ENCODE measurements around the gene AAMP.

The AAMP gene

DNA sequence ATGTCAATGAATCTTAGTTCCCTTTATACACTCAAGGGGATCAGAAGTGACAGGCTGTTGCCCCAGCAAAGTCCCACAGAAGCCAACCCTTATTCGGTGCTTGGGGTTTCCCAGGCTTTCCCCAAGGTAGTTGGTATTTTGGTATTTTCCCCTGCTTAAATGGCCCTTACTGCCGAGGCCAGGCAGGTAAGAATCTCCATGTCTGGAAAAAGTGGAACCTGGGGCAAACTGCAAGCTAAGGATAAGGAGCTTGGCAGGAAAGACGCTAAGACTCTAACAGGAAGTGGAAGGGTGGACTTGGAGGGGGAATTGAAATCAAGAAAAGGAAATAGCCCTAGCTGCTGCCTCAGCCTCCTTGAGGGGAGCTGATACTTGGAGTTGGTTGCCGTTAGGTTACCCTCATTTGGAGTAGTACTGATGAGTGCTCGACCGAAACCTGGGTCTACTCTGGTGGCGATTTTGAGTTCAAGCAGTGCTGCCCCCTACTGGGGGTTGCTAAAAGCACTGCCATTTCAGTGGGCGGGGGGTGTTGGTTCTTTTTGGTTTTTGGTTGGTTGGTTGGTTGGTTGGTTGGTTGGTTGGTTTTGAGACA lies 12.5 kb downstream of the AAMP start:
- peak; percentile 71 for DNase-seq

GRCh38 chr2:218256612-218257350 lies 13.2 kb downstream of the AAMP start:
- no peak for DNase-seq

DNA sequence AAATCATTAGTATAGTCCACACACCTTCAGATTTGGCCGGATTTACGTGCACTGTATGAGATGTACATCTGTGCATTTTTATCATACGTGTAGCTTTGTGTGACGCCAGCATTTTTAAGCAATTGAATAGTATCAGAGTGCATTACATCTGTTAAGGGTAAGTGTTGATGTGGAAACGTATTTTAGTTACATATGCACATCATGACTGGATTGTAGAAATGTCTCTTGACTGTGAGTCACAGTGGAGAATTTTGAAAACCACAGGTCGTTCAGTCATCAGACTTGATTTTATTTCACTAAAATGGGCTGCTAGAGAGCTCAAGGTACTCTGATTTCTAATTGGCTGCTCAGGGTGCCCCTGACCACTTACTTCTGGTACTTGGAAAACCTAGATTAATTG lies 14.5 kb downstream of the AAMP start:
- no peak for DNase-seq

GRCh38 chr2:218253232-218253625 lies 16.7 kb downstream of the AAMP start:
- no peak for DNase-seq

- DNase-seq, result no peak
These were observed 17.3 kb downstream of the AAMP start for GRCh38 chr2:218252509-218253231.

DNA sequence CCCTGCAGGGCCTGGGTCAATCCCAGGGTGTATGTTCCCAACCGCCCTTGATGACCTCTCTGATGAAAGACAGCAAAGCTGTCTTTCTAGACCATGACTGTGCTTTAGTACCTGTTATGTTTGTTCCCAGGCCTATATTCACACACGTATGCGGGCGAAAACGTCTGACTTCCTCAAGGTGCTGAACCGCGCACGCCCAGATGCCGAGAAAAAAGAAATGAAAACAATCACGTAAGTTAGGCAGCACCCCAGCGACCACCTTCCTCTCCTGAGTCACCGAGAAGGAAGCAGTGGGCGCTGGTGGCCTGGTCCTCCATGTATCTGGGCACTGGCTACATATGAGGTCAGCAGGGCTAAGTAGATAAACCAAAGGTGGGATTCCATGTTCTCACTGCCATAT lies 20.2 kb downstream of the AAMP start:
- no peak for DNase-seq

GRCh38 chr2:218245214-218245613 lies 24.7 kb downstream of the AAMP start:
- no peak for DNase-seq

GRCh38 chr2:218244665-218245064 lies 25.3 kb downstream of the AAMP start:
- DNase-seq, result no peak

DNA sequence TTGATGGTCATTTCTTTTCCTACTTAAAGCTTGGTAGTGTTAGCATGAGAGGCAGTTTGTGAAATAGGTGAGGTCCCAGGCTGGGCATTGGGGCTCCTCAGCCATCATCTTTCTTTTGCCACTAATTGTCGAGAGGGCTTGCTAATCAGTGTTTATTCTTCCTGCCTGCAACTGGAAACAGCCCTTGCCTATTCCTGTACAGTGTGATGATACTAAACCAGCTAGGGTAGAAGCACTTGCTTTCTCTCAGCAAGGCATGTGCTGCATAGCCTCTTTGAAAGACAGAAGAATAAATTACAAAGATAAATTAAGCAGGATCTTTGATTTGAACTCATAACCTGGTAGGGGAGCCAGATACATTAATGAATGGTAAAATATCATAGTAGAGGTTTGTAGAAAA lies 25.7 kb downstream of the AAMP start:
- DNase-seq, result no peak

DNA sequence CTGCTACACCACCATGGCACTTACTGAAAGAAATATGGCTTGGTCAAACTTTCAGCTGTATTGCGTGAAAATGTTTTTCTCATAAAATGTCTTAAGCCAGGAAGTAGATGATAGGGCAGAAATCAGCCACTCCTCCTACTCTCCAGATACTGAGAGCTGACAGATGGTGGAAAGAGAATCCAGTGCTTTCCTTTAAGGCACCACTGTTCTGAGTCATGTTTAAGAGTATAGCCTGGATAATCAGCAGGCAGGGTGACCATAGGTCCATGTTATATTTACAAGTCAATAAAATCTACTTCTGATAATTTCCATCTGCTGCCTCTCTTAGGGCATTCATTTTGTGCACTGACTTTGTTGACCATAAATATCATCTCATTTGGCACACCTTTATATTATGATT lies 31.1 kb downstream of the AAMP start:
- no peak for DNase-seq

DNA sequence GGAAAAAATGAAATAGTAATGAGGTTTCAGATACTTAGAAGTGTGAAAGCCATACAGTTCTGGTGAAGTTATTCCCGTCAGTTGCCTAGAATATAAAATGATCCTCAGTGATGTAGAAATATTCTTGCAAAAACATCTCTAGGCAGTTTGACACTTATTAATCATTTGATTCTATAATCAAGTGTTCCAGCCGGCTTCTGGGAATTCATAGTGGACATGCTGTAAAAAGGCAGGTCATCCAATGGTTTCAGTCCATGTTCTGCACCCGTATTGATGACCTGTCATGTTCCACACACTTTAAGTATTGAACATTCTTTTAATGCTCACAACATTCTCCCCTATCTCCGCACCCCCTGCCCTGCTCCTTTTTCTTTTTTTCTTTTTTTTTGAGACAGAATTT lies 33.1 kb downstream of the AAMP start:
- no peak for DNase-seq

- no peak for DNase-seq
These were observed 34.9 kb downstream of the AAMP start for GRCh38 chr2:218235017-218235416.

DNA sequence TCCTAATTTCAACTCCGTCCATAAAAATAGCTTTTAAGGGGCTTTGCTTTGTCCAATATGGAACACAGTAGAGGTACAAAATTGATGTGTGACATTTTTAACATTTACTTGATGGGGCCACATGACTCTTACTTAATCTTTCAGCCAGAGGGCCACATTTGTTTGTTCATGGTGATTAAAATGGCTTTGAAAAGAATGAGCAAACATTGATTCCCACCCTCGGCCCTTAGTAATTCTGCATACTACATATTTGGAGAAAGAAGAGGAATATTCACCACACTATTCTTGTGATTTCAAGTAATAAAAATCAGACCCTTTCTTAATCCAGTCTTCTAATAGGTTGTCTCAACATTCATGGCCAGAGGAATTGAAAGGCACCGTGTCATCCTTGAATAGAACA lies 35.4 kb downstream of the AAMP start:
- no peak for DNase-seq

DNA sequence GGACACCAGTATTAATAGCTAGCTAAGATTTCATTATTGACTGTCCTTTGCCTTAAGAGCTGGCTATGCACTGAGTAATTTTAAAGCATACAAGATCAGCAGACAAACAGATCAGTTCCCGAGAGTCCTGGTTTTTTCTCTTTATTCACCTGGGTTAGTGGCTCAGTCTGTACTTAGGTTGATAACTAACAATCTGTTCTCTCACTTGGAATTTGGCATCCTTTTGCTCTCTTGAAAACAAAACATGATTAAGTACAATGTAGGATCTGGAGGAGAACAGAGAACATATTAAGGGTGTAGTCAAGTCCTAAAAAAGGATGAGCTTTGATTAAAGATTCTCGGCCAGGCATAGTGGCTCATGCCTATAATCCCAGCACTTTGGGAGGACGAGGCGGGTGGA lies 36.4 kb downstream of the AAMP start:
- no peak for DNase-seq

- DNase-seq, result no peak
These were observed 39.1 kb downstream of the AAMP start for GRCh38 chr2:218230882-218231281.

DNA sequence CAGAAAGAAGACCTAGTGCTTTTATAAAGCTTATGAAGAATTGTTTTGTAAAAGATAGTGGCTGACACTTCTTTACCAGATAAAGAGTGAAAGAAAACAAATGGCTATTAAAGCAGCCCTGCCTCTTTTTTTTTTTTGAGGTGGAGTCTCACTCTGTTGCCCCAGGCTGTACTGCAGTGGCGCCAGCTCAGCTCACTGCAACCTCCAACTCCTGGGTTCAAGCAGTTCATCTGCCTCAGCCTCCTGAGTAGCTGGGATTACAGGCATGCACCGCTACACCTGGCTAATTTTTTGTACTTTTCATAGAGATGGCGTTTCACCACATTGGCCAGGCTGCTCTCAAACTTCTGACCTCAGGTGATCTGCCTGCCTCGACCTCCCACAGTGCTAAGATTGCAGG lies 40.1 kb downstream of the AAMP start:
- DNase-seq, result no peak

DNA sequence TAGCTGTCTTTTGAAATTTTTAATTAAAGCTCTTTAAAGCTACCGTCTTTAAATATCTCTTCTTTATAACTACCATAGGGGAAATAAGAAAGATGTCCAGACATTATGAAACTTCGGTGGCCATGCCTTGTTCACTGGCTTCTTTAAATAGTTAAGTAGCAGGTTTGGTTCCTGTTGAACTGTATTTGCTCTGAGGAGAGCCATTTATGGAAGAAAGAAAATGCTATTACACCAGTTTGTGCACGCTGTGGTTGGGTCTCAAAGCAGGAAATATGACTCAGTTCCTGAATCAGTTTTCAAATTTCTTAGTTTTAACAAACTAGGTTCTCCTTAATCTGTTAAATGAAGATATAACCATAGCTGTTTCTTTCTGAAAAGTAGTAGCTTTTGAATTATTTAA lies 40.7 kb downstream of the AAMP start:
- DNase-seq, result peak; percentile 29

GRCh38 chr2:218228366-218229090 lies 41.4 kb downstream of the AAMP start:
- DNase-seq, result no peak

DNA sequence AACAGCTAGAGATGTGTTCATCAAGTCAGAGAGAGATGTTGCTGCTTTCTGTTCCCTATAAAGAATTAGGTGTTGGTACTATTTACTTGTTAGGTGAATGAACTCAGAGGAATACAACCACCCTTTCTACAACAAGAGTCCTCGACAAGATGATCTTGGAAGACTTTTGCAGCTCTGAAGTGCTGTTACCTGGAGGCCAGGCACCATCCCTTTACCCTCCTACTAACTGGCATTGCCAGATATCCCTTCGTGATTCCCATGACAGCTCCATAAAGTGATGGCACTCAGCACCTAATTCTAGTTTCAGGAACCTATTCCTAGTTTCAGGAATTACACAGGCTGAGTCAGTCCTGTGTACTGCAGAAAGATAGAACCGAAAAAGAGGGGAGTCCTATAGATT lies 43.0 kb downstream of the AAMP start:
- no peak for DNase-seq

GRCh38 chr2:218224186-218224585 lies 45.8 kb downstream of the AAMP start:
- no peak for DNase-seq

- DNase-seq, result no peak
These were observed 46.9 kb downstream of the AAMP start for GRCh38 chr2:218223046-218223445.

DNA sequence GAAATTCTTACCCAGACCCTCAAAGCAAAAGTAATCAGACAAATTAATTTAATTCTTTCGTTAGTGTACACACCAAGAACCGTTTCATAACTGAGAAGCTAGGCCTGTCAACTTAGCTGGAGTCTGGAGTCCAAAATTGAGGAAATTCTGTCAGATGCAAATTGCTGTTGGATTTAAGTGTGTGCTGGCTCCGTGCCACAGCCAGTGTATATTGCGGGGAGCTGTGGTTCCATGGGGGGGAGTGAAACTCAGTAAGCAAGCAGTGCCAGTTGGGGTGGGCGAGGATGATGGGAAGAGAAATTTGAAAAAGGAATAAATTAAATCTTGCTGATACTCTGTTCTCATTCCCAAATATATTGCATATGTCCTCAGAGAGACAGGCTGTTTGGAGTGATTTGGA lies 48.9 kb downstream of the AAMP start:
- no peak for DNase-seq

DNA sequence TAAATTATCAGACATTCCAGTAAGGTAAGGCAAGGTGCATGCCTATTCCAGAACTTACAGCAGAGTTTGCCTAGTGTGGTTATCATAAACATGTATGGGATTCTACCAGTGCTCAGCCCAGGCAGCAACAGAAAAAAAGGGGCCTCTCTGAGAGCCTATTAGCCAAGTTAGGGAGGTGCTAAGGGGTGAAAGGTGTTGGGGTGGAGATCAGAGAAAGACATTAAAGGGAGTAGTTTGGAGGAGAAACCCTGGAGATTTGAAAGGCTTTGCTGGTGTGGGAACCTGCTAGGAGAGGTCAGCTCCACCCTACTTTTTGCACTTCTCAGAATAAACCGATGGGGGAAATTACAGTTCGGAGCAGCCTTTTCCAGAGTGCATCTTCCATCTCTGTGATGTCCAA lies 50.0 kb downstream of the AAMP start:
- DNase-seq, result no peak
